Esophagus muscularis mucosa (tissue), 3 donors: ENCODE results near the gene LRCOL1.

Experiments
- CTCF ChIP-seq, 3 experiments: fragments of 200-600 bp in 2 of 3; fragments of 450-650 bp in 1 of 3; sonication (generic) in 2 of 3; IDR thresholded peaks; one replicate each; pipeline ENCODE4 v1.5.1; 2017 to 2019; ENCODE audit warnings: antibody characterized with exemption in 3 of 3, mild to moderate bottlenecking in 2 of 3, moderate library complexity in 1 of 3
- POLR2A ChIP-seq: fragments of 450-650 bp; IDR thresholded peaks from one replicate; pipeline ENCODE4 v1.6.1; 2017; ENCODE audit warnings: antibody characterized with exemption, moderate library complexity, mild to moderate bottlenecking, low read depth

- no peak for TF ChIP-seq CTCF (IDR thresholded peaks at IDR 0.05)
- no peak for TF ChIP-seq POLR2A
Measured at GRCh38 chr12:132558861-132559623, 51.3 kb downstream of the LRCOL1 start.
